Cerebellar cortex (tissue), 1 donor: ENCODE data around the gene RET.

Source experiments
- DNase-seq: peaks from one replicate; pipeline ENCODE4 v3.0.0-alpha.2; 2015; ENCODE audit warnings: low spot score

The RET gene

GRCh38 chr10:43044961-43045621 is 31.8 kb upstream of the RET start:
- DNase-seq = no peak

- DNase-seq = no peak
These were observed 31.1 kb upstream of the RET start for GRCh38 chr10:43045631-43046287.

- DNase-seq = no peak
These were observed 30.4 kb upstream of the RET start for GRCh38 chr10:43046288-43046991.

DNA sequence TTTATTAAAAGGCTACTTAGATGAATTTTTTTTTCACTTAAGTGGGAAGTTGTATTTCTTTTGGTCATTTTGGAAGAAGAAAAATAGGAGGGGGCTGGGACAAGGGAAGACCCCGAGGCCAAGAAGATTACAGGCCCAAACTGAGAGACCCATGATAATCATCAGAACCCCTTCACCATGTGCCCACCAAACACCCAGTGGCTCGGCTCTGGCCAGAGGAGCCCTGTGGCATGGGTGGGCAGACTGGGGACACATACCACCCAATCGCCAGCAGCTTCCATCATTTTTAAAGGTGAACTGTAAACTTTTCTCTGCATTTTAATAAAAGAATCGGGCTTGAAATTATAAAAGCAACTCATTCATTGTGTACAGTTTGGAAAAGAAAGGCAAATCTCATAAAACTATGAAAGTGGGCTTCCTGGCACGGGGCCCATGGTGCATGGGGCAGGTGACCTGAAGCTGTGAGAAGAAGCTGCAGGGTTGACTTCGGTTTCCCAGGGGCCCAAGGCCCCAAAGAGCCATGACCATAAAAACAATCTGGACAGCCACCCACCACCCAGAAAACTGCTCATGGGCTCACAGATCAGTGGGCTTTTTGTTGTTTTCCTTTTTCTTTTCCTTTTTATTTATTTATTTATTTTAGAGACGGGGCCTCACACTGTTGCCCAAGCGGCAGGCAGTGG is 29.4 kb upstream of the RET start:
- DNase-seq = no peak

- no peak for DNase-seq
These were observed 28.4 kb upstream of the RET start for GRCh38 chr10:43048301-43049051.

GRCh38 chr10:43049081-43049551 is 27.8 kb upstream of the RET start:
- no peak for DNase-seq

- DNase-seq = no peak
These were observed 26.9 kb upstream of the RET start for GRCh38 chr10:43050011-43050410.

GRCh38 chr10:43053825-43054224 is 23.0 kb upstream of the RET start:
- DNase-seq = no peak

- DNase-seq = no peak
These were observed 22.3 kb upstream of the RET start for GRCh38 chr10:43054593-43054992.

- no peak for DNase-seq
These were observed 21.7 kb upstream of the RET start for GRCh38 chr10:43055217-43055616.

- peak; percentile 29 for DNase-seq
These were observed 20.8 kb upstream of the RET start for GRCh38 chr10:43055991-43056567.

- DNase-seq = no peak
These were observed 20.3 kb upstream of the RET start for GRCh38 chr10:43056568-43057011.

- no peak for DNase-seq
These were observed 19.6 kb upstream of the RET start for GRCh38 chr10:43057231-43057711.

DNA sequence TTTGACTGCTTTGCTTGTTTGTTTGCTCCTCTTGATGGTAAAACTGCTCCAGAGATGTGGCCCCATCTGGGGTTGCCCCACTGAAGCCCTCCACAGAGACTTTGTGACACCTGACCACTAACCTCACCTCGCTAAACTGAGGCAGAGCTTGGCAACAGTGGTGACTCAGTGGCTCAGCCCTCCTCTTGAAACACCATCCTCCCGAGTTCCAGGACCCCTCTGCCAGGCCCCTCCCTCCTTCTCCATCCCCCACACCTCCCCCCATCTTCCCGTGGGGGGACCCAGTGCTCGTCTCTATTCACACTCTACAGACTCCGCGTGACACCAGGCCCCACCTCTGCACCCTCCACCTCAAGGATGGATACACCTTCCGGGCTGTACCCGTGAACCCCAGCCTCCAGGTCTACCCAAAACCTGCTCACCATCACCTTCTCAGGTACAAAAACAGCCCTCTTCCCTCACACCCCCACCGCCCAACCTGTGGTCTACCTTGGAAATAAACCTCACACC is 19.0 kb upstream of the RET start:
- no peak for DNase-seq

GRCh38 chr10:43058716-43059335 is 18.0 kb upstream of the RET start:
- DNase-seq = no peak

GRCh38 chr10:43059336-43059720 is 17.5 kb upstream of the RET start:
- DNase-seq = no peak

DNA sequence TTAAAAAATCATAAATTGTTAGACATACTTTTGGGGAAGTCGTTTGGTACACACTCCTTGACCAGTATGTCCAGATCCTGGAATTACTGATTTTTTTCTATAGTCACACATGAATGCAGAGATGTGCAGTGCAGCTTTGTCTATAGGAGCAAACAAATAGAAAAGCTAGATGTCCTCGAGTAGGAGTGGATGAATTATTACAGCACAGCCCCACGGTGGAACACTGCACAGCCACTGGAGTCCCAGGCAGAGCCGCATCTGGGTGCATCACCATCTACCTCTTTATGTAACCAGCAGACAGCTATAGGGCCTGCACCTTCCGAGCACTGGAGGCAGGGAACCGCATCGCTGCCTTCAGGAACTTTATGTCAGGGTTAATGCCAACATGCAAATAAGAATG is 17.0 kb upstream of the RET start:
- DNase-seq = no peak

- no peak for DNase-seq
These were observed 16.6 kb upstream of the RET start for GRCh38 chr10:43060291-43060690.

- DNase-seq = no peak
These were observed 15.5 kb upstream of the RET start for GRCh38 chr10:43061331-43061730.

DNA sequence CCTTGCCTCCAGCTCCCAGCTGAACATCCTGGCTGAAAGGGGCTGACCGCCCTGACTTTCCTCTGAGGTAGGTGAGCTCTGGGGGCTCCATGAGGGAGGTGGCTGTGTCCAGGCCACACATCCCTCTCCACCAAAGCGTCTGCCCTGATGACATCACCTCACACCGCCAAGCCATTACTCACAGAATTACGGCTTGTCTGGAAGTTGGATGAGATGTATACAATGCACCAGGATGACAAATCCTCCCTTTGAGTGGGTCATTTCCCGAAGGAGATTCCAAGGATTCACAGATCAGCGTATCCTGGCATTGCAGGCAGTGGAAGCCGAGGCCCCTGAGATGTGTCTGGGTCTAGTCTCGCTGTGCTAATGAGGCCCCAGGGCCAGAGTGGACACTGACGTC is 15.1 kb upstream of the RET start:
- DNase-seq = no peak
